Calu3 (cell line): ENCODE measurements around the gene VPS13D. TPM values are rescaled to one million over a fixed set of nuclear protein-coding genes. Genes with fewer than 3 reads are reported as not detected.

ENCODE experiments used
- BruUV-seq: library from RNA; stranded (reverse); fragments of 400-500 nt; replicated peaks from 2 replicates; lab custom pipeline; 2021; lab: Mats Ljungman, UMichigan
- CTCF ChIA-PET: fragments of 300-600 bp; sonication (Branson Sonifier 250); formaldehyde crosslinking; loops from one replicate; lab custom pipeline; 2022; ENCODE audit warnings: antibody characterized with exemption; lab: Charles Lee
- DNase-seq: peaks from one replicate; pipeline ENCODE4 v3.0.0; 2022
- H3K27ac Mint-ChIP-seq: one replicate; pipeline ENCODE4 v1.8.0; 2022; ENCODE audit warnings: mixed read lengths; ENCODE audit not compliant: unreplicated experiment
- H3K27me3 Mint-ChIP-seq: one replicate; pipeline ENCODE4 v1.8.0; 2022; ENCODE audit warnings: mixed read lengths; ENCODE audit not compliant: unreplicated experiment
- H3K36me3 Mint-ChIP-seq: one replicate; pipeline ENCODE4 v1.8.0; 2022; ENCODE audit warnings: mild to moderate bottlenecking, moderate library complexity, mixed read lengths; ENCODE audit not compliant: insufficient read depth, unreplicated experiment
- H3K4me1 Mint-ChIP-seq: one replicate; pipeline ENCODE4 v1.8.0; 2022; ENCODE audit warnings: mild to moderate bottlenecking, low read depth, mixed read lengths; ENCODE audit not compliant: unreplicated experiment
- H3K4me3 Mint-ChIP-seq: one replicate; pipeline ENCODE4 v1.8.0; 2022; ENCODE audit warnings: mild to moderate bottlenecking, low read depth, moderate library complexity, mixed read lengths; ENCODE audit not compliant: unreplicated experiment
- H3K9me3 Mint-ChIP-seq: one replicate; pipeline ENCODE4 v1.8.0; 2022; ENCODE audit warnings: low read depth, mixed read lengths; ENCODE audit not compliant: unreplicated experiment
- intact Hi-C: fragments of 100-400 bp; cut with micrococcal nuclease; formaldehyde crosslinking; loops from one replicate; pipeline ENCODE4 v1.10.0; 2022; ENCODE audit not compliant: unreplicated experiment
- total RNA-seq: library from RNA; stranded (reverse); gene quantifications from 2 replicates; pipeline ENCODE4 v1.2.3, GENCODE V29; 2022
- TF ChIP-seq, protein P1 (sequence below): fragments of 200-600 bp; IDR thresholded peaks from one replicate; pipeline ENCODE4 v1.8.0; 2022; ENCODE audit warnings: antibody characterized with exemption; ENCODE audit not compliant: unreplicated experiment

The VPS13D gene
- total RNA-seq, 1 experiment from 2014 or later: 30.6 TPM

GRCh38 chr1:12447307-12447706 lies 217.5 kb downstream of the VPS13D start:
- DNase-seq: no peak
- Mint-ChIP-seq H3K9me3 (peaks cover 3% of the 10 kb centered on the region), H3K4me1 (no peaks in the 10 kb centered on the region), H3K4me3 (no peak overlapping the region), H3K27ac (no peak overlapping the region), H3K27me3 (no peaks in the 10 kb centered on the region), H3K36me3 (peaks cover 4% of the 10 kb centered on the region)
- TF ChIP-seq, protein P1, sequence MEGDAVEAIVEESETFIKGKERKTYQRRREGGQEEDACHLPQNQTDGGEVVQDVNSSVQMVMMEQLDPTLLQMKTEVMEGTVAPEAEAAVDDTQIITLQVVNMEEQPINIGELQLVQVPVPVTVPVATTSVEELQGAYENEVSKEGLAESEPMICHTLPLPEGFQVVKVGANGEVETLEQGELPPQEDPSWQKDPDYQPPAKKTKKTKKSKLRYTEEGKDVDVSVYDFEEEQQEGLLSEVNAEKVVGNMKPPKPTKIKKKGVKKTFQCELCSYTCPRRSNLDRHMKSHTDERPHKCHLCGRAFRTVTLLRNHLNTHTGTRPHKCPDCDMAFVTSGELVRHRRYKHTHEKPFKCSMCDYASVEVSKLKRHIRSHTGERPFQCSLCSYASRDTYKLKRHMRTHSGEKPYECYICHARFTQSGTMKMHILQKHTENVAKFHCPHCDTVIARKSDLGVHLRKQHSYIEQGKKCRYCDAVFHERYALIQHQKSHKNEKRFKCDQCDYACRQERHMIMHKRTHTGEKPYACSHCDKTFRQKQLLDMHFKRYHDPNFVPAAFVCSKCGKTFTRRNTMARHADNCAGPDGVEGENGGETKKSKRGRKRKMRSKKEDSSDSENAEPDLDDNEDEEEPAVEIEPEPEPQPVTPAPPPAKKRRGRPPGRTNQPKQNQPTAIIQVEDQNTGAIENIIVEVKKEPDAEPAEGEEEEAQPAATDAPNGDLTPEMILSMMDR: no peak
- CTCF ChIA-PET: no interaction called here
- intact Hi-C loops: no loop called here
- BruUV-seq: no TSS peak

GRCh38 chr1:12447849-12448312 lies 218.1 kb downstream of the VPS13D start:
- peaks cover 4% of the 10 kb centered on the region for H3K36me3 Mint-ChIP-seq
- no peak overlapping the region for H3K27ac Mint-ChIP-seq
- no TSS peak for BruUV-seq
- H3K27me3 Mint-ChIP-seq: no peaks in the 10 kb centered on the region
- TF ChIP-seq, protein P1: no peak
- H3K4me1 Mint-ChIP-seq: peaks cover 4% of the 10 kb centered on the region
- intact Hi-C loops: no loop called here
- no peak overlapping the region for H3K4me3 Mint-ChIP-seq
- DNase-seq: no peak
- CTCF ChIA-PET: no interaction called here
- peaks cover 3% of the 10 kb centered on the region for H3K9me3 Mint-ChIP-seq

- no TSS peak for BruUV-seq
- DNase-seq: no peak
- Mint-ChIP-seq H3K27me3 (no peaks in the 10 kb centered on the region), H3K9me3 (no peaks in the 10 kb centered on the region), H3K36me3 (peaks cover 4% of the 10 kb centered on the region), H3K4me1 (peaks cover 13% of the 10 kb centered on the region), H3K4me3 (no peak overlapping the region), H3K27ac (no peak overlapping the region)
- CTCF ChIA-PET: no interaction called here
- TF ChIP-seq, protein P1: no peak
- intact Hi-C loops: no loop called here
These were observed 218.9 kb downstream of the VPS13D start for GRCh38 chr1:12448746-12449177.

- Mint-ChIP-seq H3K9me3 (no peaks in the 10 kb centered on the region), H3K27ac (no peak overlapping the region), H3K4me1 (peaks cover 25% of the 10 kb centered on the region), H3K4me3 (no peak overlapping the region), H3K27me3 (no peaks in the 10 kb centered on the region), H3K36me3 (peaks cover 16% of the 10 kb centered on the region)
- no peak for DNase-seq
- TF ChIP-seq, protein P1: no peak
- intact Hi-C loops: no loop called here
- CTCF ChIA-PET: interaction anchor here (0.7 to 1.0 kb wide), 2 partner anchors 14 to 146 kb away, joined by 3 read pairs; no protein-coding TSS in a partner anchor
- no TSS peak for BruUV-seq
These were observed 220.4 kb downstream of the VPS13D start for GRCh38 chr1:12450090-12450755.
